NCI-H1092 (cell line): ENCODE measurements around the gene APLF.

ENCODE experiments used
- DNase-seq: peaks from one replicate; lab custom pipeline; 2025; lab: John Stamatoyannopoulos, UW

APLF gene, protein sequence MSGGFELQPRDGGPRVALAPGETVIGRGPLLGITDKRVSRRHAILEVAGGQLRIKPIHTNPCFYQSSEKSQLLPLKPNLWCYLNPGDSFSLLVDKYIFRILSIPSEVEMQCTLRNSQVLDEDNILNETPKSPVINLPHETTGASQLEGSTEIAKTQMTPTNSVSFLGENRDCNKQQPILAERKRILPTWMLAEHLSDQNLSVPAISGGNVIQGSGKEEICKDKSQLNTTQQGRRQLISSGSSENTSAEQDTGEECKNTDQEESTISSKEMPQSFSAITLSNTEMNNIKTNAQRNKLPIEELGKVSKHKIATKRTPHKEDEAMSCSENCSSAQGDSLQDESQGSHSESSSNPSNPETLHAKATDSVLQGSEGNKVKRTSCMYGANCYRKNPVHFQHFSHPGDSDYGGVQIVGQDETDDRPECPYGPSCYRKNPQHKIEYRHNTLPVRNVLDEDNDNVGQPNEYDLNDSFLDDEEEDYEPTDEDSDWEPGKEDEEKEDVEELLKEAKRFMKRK

DNA sequence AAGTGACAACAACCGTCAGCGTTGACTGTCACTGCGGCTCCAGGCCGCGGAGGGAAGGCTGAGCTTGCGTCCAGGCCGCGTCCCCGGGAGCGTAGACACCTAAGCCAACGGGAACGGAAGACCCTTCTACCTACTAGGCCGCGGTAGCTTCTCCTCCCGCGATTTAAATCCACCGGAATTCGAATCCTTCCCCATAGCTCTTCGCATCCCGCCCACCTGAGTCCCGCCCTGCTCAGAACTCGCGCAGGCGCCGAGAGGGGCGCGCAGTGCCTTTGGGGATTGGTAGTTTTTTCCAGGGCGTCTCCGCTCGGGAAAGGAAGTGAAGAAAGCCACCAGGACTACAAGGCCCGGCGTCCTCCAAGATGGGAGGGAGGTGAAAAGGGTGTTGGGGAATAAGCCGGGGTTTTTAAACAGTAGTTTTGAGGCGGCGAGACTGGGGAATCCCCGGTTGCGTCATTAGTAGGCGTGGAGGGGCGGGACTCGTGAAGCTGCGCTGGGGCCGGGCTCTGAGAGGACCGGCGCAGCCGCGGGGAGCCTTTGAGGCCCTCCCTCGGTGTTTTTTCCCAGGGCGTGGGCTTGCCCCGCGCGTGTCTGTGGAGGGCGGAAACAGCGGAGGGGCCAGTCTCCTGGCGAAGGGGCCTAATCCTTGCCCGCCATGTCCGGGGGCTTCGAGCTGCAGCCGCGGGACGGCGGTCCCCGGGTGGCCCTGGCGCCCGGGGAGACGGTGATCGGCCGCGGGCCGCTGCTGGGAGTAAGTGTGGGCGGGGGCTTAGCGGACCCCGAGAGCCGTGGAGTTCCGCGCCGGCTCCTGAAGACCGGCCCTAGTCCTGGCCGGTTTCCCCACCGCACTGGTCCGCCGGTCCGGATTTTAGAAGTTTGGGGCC is at the start of gene APLF, which contains the start of gene FBXO48:
APLF (plus strand) TSS at position 509 of the 884 bp plus-strand sequence; CDS start at position 656, 147 bp downstream.
FBXO48 (minus strand) TSS at position 218 of the 884 bp plus-strand sequence. CDS start 2,149 bp downstream, outside the sequence.
- DNase-seq, result peak; percentile 92

DNA sequence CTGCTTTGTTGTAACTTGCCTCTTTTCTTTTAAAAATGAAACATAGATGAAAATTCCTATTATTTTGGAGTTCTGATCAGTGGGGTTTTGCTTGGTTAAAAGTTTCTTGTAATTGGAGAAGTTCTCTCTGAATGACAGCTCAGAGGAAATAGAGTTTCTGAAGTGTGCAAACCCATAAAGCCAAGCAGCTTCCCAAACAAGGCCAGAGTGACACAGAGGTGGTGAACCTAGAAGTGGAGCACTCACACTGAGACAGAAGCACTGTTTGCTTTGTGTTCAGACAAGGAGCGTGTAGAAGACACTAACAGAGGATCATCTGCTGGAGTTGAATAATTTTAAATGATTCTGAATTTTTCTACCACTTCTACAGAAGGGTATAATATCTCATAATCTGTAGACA is 49.5 kb upstream of the APLF start:
- no peak for DNase-seq

DNA sequence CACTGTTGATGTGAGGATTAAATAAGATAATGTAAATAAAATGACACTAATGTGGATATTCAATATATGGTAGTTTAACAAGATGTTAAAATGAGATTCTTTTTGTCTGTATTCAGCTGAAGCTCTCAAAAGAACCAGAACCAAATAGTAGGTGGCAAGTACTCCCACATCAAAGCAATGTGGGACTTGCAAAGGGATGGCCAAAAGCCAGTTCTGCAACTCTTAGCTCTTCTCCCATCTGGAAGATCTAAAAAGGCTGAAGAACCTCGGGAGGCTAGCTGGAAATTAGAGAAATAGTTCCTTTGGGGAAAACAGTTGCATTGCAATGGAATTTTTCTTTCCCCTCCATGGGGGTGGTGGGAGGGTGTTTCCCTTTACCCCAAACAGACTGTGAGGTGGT is 49.0 kb upstream of the APLF start:
- no peak for DNase-seq

DNA sequence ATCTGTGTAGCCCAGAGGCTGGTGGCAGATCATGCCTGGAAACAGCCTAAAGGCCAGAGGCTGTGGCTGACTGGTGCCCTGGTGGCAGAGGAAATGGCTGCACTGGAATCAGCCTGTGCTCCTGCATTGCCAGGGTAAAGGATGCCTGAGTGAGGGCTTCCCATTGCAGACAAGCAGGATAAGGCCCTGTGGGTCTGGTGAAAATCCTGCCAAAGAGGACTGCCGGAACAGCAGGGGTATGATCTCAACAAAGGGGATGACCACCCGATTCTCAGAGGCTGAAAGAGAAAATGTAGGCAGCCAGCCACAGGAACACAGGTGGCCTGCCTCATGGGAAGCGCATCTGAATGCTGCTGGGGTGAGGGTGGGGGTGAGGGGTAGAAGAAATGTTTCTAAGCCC is 48.5 kb upstream of the APLF start:
- DNase-seq, result no peak

DNA sequence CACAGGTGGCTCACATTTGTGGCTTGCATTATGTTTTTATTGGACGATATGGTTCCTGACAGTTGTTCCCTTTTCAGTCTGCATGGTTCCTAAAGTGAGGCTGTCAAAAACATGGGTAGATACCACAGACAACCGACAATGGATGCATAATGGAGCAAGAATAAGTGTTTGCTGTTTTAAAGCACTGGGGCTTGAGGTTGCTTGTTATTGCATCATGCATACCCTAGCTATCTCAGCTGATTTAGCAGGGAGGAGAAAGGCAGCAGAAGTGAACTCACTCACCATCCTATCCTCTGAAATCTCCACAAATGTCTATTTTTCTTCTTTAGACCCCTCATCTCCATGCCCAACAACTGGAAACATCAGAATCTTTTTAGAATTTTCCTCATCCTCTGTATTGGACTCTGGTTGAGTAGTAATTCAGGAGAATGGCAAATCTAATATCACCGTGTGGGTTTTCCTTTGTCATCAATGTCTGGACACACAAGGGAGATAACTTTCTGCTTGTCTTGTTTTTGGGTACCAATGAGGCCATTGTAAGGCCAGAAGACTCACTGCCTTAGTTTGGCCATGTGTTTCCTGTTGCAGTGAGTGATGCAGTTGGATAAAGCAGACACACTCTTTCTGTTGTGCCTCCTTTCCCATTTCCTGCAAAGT is 47.0 kb upstream of the APLF start:
- DNase-seq, result no peak

DNA sequence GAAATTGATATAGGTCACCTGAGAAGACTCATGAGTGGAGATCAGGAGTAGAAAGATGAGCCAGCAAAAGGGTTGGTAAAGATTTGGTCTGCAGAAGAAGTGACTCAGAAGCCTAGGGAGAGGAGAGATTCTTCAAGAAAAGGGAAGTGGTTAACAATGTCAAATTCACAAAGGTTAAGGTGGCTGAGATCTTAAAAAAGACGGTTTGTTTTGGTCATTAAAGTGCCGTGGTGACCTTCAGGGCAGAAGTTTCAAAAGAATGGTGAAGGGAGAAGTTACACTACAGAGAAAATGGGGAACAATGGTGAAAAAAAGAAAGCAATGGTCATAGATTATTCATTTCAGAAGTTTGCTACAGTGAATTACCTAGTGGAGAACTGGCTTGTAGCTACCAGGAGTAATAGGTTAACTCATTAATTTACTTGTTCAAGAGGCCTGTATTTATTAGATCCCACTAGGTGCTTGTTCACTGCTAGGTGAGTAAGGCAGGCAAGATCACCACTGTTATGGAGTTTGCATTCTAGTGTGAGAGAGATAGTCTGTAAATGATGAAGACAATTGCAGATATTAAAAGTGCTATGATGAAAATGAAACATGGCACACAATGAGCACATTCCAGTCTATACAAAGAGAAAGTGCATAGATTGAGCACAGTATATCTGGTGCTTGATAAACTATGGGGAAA is 43.3 kb upstream of the APLF start:
- no peak for DNase-seq

DNA sequence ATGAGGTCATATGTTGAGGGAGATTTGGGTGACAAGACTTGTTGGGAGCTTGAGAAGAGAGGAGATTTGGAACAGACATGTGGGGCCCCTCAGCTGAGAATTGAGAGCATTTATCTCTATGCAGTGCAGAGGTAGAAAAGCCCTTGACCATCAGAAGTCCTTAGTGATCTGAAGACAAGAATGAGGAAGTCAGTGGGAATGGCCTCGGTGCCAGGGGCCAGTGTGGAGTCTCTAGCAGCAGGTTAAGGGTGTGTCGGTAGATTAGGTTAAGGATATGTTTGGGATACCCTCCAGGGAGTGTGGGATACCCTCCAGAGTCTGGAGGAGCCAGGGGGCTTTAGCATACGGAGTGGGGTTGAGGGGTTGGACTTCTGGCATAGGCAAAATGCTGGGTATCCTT is 41.9 kb upstream of the APLF start:
- no peak for DNase-seq

DNA sequence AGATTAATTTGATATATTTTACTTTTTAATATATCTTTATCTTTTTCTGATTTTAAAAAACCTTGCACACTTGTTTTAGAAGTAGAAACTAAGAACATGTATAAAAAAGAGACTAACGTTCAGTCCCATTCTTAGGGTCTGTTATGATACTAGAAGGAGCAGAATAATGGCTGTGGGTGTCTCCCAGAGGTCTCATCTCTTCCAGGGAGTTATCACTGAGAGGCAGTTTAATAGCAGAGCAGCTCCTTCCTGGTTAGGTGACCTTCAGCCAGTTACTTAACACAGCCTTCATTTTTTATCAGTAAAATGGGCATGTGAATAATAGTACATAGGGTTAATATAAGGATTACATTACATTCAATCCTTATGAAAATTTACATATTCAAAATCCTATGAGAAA is 40.9 kb upstream of the APLF start:
- no peak for DNase-seq

DNA sequence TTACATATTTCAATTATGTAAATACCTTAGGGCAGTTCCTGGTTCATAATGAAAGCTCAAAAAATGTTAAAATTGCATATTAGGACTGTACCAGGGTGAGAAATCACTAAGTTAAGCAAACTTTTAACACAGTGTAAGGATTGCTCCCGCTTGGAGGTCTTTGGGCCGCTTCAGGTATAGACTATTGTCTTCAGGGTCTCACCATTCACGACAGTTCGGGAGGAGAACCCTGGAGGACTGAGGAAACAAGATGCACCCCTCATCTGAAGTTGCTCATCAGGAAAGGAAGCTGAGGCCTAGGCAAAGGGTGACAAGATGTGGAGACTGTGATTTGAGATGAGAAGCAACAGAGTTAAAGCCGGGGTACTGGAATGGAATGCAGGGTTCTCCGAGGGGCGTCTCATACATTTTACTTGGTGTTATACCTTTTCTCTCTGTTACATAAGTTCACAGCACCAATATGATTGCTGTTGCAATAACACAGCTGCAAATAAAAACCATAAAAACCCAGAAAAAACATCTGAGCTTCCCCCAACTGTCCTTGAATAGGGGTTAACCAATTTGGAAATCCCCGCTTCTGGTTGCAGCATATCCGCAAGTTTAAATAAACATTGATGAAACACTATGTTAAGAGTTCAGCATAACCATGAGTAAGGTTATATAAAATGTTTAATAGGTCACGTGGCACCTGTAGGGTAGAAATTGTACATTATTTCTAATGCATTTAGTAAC is 40.4 kb upstream of the APLF start:
- DNase-seq, result no peak

DNA sequence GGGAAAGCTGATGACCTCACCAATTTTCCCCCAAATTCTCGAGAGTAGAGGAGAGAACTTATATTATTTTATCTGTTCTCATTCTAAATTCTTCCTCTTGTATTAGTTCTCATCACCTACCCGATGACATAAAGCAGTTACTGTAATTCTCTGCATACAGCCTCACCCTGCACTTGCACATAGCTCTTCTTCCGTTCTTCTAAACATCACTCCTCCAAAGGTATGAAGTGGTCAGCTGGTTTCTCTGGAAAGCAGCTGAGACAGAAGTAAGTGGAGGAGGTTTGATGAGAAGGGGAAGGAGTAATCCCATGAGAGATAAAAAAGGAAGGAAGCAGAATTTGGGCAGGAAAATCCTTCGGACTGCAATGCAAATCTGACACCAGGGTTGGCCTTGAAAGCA is 39.3 kb upstream of the APLF start:
- no peak for DNase-seq

DNA sequence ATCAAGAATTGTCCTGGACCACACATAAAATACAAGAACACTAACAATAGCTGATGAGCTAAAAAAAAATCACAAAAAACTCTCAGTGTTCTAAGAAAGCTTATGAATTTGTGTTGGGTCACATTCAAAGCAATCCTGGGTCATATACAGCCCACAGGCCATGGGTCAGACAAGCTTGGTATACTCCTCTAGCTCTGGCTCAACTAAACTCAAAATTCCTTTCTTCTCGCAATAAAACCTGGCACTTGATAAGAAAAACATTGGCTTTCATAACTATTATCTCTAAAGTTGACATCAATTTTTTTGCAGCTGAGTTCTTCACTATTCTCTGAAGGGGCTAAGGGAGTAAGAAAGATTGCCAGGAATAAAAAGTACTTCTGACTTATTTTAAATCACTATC is 38.6 kb upstream of the APLF start:
- DNase-seq, result no peak

DNA sequence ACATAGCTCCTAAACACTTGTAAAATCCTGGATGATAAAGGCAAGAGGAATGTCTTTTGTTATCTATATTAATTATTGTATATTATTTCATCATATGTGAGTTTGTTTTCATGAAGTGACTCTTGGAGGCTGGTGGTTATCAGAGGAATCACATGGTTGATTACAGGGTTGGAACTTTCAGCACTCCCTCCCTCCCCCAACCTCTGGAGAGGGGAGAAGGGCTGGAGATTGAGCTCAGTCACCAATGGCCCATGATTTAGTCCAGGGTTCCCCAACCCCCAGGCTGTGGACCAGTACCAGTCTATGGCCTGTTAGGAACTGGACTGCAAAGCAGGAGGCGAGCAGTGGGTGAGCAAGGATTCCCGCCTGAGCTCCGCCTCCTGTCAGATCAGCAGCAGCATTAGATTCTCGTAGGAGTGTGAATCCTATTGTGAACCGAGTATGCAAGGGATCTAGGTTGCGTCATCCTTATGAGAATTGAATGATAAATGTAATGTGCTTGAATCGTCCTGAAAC is 38.0 kb upstream of the APLF start:
- no peak for DNase-seq

DNA sequence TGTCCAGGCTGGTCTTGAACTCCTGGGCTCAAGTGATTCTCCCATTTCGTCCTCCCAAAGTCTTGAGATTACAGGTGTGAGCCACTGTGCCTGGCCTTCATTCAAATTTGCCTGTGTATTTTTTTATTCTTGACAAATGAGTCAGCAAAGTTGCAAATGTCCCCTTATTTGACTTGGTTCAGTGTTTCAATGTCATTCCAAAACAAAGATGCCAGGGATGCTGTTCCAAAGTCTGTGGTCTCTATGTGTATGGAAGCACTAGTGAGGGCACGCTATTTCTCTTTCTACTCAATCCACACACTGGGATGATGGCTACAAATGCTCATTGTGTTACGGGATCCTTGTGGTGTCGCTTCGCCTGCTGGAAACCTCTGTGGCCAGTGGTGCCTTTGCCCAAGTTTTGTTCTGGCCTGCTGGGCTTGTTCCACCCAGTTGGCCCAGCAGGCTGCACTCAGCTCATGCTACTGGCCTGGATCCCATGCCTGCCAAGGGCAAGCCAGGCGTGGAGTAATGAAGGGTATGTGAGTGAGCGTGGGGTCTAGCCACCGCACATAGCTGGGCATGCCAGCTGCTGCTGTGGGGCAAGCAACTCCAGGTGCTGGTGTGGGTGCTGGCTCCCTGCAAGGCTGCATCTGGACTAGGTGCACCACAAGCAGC is 35.9 kb upstream of the APLF start:
- no peak for DNase-seq

DNA sequence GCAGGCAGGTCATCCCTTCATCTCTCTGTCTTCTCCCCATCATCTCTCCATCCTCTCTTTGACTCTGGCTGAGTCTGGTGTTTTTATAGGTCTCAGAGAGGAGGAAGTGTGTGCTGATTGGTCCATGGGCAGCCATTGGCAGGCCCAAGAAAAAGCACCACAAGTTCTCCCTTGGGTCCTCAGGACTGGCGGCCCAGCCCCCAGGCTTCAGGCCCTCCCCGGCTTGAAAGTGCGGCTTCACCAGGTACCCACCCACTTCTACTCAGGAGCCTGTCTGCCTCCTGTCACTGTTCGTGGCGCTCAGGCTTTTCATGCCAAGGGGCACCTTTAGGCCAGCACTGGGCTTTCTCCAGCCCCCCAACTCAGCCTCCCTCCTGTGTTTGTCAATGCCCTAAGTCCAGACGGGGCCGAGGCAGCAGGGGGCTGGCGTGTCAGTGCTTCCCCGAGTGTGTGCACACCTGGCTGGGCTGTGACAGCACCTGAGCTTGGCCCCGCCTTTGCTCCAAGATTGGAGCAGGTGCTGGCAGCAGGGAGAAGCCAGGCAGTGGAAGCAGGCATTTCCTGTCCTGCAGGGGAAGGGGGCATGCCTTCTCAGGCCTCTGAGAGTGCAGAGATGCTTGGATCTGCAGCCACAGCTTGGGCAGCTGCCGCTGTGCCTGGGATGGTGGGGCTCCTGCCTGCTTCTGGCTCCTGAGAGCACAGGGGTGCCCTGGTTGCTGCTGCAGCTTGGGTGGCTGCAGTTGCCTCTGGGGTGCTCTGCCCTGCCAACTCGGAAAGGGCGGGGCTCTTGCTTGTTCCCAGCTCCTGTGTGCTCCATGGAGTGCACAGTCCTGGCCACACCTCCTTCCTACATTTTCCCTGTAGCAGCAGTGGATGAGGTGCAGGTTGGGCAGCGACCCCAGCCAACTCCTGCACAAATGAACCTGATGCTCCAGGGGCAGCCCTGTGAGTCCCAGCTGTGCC is 34.4 kb upstream of the APLF start:
- no peak for DNase-seq

DNA sequence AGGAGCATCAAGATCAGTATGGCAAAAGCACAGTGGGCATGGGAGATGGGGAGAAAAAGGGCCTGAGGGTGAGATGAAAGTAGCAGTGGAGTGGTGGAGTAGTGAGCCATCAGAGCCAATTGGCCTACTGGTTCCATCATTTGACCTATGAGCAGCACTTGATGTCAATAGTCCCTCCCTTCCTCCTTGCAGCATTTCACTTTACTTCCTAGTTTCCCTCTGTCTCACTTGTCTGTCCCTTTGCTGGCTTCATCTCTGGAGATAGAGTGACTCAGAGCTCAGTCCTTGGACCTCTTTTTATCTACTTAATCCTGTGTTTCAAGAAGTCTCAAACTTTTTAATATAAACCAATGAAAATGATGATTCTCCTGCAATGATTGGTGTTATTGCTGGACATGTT is 32.4 kb upstream of the APLF start:
- no peak for DNase-seq

DNA sequence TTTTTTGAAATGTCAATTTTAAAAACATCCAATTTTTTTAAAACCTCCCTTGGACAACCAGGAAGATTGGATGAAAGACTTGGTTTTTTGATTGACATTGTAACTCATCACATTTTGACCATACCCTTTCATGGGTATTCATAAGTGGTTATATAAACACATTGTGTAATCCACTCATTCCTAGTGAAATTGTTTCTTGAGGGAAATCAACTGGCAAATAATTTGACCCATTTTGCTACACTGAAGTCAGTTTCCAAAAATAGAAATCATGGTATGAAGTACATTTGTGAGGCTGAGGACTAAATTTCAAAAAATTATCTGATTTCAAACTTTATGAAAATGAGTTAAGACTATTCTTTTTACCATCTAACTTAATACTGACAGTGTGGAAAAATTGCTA is 31.8 kb upstream of the APLF start:
- no peak for DNase-seq

DNA sequence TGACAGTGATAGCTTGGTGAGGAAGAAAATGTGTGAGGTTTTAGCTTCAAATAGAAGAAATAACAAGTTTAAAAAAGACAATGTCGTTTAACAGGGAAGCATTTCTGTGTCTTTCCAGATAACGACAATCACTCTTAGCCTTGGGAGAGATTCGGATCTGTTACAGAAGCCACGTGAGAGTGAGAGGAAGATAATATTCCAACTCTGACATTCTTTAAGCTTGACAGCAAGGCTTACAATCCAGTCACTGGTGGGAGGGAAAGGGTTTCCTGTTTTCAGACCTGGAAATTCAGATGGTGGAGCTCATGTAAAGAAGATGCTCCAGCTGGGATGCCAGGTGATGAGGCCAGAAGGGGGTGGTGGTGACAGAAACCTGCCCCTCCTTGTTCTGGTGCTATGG is 31.1 kb upstream of the APLF start:
- no peak for DNase-seq

DNA sequence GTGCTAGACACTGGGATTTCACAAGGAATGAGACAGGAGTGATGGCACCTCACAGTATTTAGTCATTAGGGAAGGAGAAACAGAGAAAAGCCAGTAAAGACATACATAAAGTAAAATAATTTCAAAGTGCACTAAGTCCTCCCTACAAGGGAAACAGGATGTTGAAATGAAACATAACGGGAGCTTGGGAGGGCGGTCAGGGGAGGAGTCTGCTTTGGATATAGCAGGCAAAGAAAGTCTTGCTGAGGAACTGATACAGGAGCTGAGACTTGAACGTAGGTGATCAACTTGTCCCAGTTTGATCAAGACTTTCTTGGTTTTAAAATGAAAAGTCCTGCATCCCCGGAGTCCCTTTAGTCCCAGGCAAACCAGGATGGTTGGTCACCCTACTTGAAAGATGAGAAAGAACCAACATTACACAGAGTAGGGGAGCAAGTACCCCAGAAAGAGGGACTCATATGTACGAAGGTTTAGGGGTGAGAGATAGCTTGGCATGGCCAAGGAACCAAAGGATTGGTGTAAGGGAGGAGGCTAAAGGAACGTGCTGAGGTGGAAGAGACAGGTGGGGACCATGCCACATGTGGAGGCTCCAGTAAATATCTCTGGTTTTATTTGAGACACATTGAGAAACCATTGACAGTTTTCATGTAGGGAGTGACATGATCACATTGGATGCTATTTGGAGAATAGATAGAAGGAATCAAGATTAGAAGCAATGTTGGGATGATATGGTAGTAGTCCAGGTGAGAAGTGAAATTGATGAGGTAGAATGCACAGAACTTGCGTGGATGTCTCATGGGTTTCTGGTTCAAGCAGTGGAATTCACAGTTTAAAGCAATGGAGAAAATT is 28.7 kb upstream of the APLF start:
- DNase-seq, result no peak
